Mesenchymal stem cell (in vitro differentiated cells and primary cell): ENCODE data around the gene TNFRSF1A.
A peak's percentile ranks its signal among the peaks of the same experiment; 100 is the strongest.

Experiments
- DNase-seq: peaks from one replicate; pipeline ENCODE4 v3.0.0-alpha.2; 2013
- H2AFZ ChIP-seq: one replicate; pipeline ENCODE4 v1.6.1; 2013; ENCODE audit warnings: low read depth, mild to moderate bottlenecking, control low read depth, inconsistent platforms, low read length, moderate library complexity
- H2AK5ac ChIP-seq: 2 replicates; pipeline ENCODE4 v1.6.1; 2013; ENCODE audit warnings: low read length, moderate library complexity, mild to moderate bottlenecking, inconsistent platforms; ENCODE audit not compliant: severe bottlenecking
- H2BK120ac ChIP-seq: one replicate; pipeline ENCODE4 v1.6.1; 2013; ENCODE audit warnings: low read depth, mild to moderate bottlenecking, inconsistent platforms, low read length, moderate library complexity
- H2BK12ac ChIP-seq, 2 experiments: one replicate each; pipeline ENCODE4 v1.6.1; 2013; ENCODE audit warnings: inconsistent platforms in 2 of 2, low read length in 2 of 2, mild to moderate bottlenecking in 2 of 2, moderate library complexity in 2 of 2, control low read depth in 1 of 2
- H2BK15ac ChIP-seq: one replicate; pipeline ENCODE4 v1.6.1; 2013; ENCODE audit warnings: mild to moderate bottlenecking, low read depth, inconsistent platforms; ENCODE audit not compliant: poor library complexity, severe bottlenecking
- H2BK5ac ChIP-seq: 2 replicates; pipeline ENCODE4 v1.6.1; 2013; ENCODE audit warnings: low read depth, mild to moderate bottlenecking, low read length, control low read depth, inconsistent platforms; ENCODE audit not compliant: poor library complexity, severe bottlenecking
- H3K14ac ChIP-seq, 2 experiments: one replicate each; pipeline ENCODE4 v1.6.1; 2013; ENCODE audit warnings: inconsistent platforms in 2 of 2, low read length in 2 of 2, control low read depth in 1 of 2, mild to moderate bottlenecking in 1 of 2, moderate library complexity in 1 of 2
- H3K18ac ChIP-seq, 2 experiments: one replicate each; pipeline ENCODE4 v1.6.1; 2013; ENCODE audit warnings: inconsistent platforms in 2 of 2, low read length in 2 of 2, control low read depth in 1 of 2, low read depth in 1 of 2, mild to moderate bottlenecking in 1 of 2
- H3K23ac ChIP-seq, 2 experiments: one replicate each; pipeline ENCODE4 v1.6.1; 2013; ENCODE audit warnings: inconsistent platforms in 2 of 2, low read length in 2 of 2, mild to moderate bottlenecking in 2 of 2, moderate library complexity in 2 of 2, control low read depth in 1 of 2
- H3K27ac ChIP-seq: 2 replicates; pipeline ENCODE4 v1.5.1; 2013; ENCODE audit warnings: mild to moderate bottlenecking, moderate library complexity, low read length, control low read depth, inconsistent platforms; ENCODE audit not compliant: poor library complexity, severe bottlenecking
- H3K27me3 ChIP-seq, 2 experiments: 2 replicates each; pipeline versions ENCODE4 v1.6.1 to v1.7.0; 2013; ENCODE audit warnings: low read length in 2 of 2, mild to moderate bottlenecking in 2 of 2, moderate library complexity in 2 of 2, control low read depth in 1 of 2, inconsistent platforms in 1 of 2; ENCODE audit not compliant: control insufficient read depth in 1 of 2, insufficient read depth in 1 of 2
- H3K36me3 ChIP-seq, 2 experiments: 2 replicates each; pipeline versions ENCODE4 v1.6.1 to v1.7.0; 2013; ENCODE audit warnings: low read length in 2 of 2, control low read depth in 1 of 2, inconsistent platforms in 1 of 2, low read depth in 1 of 2, mild to moderate bottlenecking in 1 of 2; ENCODE audit not compliant: insufficient read depth in 2 of 2, control insufficient read depth in 1 of 2
- H3K4ac ChIP-seq, 2 experiments: one replicate each; pipeline ENCODE4 v1.6.1; 2013; ENCODE audit warnings: inconsistent platforms in 2 of 2, low read length in 2 of 2, mild to moderate bottlenecking in 2 of 2, moderate library complexity in 2 of 2, control low read depth in 1 of 2, low read depth in 1 of 2
- H3K4me1 ChIP-seq: 2 replicates; pipeline ENCODE4 v1.6.1; 2013; ENCODE audit warnings: low read depth, low read length, control low read depth; ENCODE audit not compliant: control insufficient read depth, insufficient read depth
- H3K4me2 ChIP-seq: 2 replicates; pipeline ENCODE4 v1.6.1; 2013; ENCODE audit warnings: low read length, mild to moderate bottlenecking, inconsistent platforms; ENCODE audit not compliant: poor library complexity, severe bottlenecking
- H3K4me3 ChIP-seq, 2 experiments: 2 replicates each; pipeline versions ENCODE4 v1.5.1 to v1.7.0; 2013; ENCODE audit warnings: low read length in 2 of 2, mild to moderate bottlenecking in 2 of 2, control low read depth in 1 of 2, low read depth in 1 of 2; ENCODE audit not compliant: insufficient read depth in 1 of 2
- H3K79me1 ChIP-seq: replicated peaks from 2 replicates; pipeline ENCODE4 v1.6.1; 2013; ENCODE audit warnings: mild to moderate bottlenecking, control low read depth, low read length, inconsistent platforms; ENCODE audit not compliant: poor library complexity, severe bottlenecking
- H3K9ac ChIP-seq: 2 replicates; pipeline ENCODE4 v1.7.0; 2013; ENCODE audit warnings: mild to moderate bottlenecking, low read length, moderate library complexity
- H3K9me3 ChIP-seq: 2 replicates; pipeline ENCODE4 v1.7.0; 2013; ENCODE audit warnings: mild to moderate bottlenecking, low read length; ENCODE audit not compliant: control insufficient read depth
- H4K8ac ChIP-seq: one replicate; pipeline ENCODE4 v1.6.1; 2013; ENCODE audit warnings: inconsistent platforms, mild to moderate bottlenecking, low read length, moderate library complexity
- H4K91ac ChIP-seq: one replicate; pipeline ENCODE4 v1.6.1; 2013; ENCODE audit warnings: mild to moderate bottlenecking, low read length, inconsistent platforms
- WGBS: methylation state at CpG from one replicate; pipeline ENCODE4 v1.1.7; 2013; ENCODE audit warnings: mixed read lengths; 5-methylcytosine and 5-hydroxymethylcytosine counted together

TNFRSF1A gene

DNA sequence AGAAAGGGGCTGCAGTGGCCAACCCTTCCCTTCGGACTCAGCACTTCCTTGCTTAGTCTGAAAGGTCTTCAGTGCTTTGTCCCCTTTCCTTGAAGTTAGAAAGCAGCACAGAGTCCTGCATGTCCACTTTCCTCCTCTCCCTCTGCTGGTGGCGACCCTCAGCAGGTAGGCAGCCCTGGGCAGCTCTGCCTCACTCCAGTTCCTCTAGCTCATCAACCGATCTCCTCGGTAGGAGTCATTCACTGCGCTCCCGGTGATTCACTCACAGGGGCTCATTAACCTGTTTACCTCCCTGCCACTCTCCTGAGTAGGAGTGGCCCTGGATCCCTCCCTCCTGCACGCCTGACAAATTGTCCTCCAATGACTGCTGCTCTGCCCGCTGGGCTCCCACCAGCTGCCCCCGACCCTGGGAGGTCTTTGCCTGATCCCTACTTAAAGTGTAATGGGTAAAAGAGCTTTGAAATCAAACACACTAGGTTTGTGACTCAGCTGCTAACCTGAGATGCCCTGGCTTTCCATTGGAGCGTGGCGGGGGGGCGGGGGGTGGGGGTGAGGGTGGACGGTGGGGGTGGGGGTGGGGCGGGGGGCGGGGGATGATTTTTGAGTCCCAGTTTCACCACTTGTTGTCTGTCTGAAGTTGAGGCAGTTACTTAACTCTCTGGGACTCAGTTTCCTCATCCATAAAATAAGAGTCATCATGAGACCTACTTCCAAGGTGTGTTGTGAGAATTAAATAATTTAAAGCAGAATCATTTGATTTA, 29.3 kb upstream of the TNFRSF1A start:
- Histone ChIP-seq H3K4me3 (no peak overlapping the region), H3K27ac (peak overlapping the region; percentile 92), H2BK15ac (peak overlapping the region; percentile 75), H3K18ac (peak overlapping the region; percentile 86 to 89), H2AK5ac (peak overlapping the region; percentile 88), H4K91ac (peak overlapping the region; percentile 81), H4K8ac (peak overlapping the region; percentile 83), H3K36me3 (no peaks in the 10 kb centered on the region), H3K27me3 (no peaks in the 10 kb centered on the region), H2BK120ac (peak overlapping the region; percentile 61), H3K9ac (peak overlapping the region; percentile 85), H3K4me1 (peaks cover 49% of the 10 kb centered on the region), H3K9me3 (no peaks in the 10 kb centered on the region), H3K4ac (peak overlapping the region; percentile 65 to 88), H3K4me2 (no peak overlapping the region), H2BK12ac (peak overlapping the region; percentile 75 to 99), H3K79me1 (no peaks in the 10 kb centered on the region), H3K23ac (peak overlapping the region in 1 of 2 experiments; percentile 46), H3K14ac (peak overlapping the region in 1 of 2 experiments; percentile 89), H2AFZ (no peak overlapping the region), H2BK5ac (no peak overlapping the region)
- DNase-seq, result peak; percentile 84
- WGBS, result 19% methylated on average over 8 of the region's 15 CpGs

DNA sequence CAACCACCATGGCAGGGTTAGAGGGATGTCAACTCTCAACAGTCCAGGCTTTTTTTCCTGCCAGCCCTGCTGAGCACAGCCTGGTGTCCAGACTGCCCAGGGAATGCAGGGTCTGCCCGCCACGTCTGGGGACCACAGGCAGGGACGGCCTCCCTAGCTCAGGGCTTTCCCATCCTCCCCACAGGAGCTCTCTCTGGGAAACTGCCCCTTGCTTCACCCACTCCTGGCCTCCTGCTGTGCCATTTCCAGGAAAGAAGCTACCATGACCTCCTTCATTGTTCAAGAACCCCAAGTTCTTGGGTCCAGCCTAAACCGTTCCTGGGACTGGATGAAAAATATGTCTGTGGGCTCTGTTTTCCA, 28.7 kb upstream of the TNFRSF1A start:
- Histone ChIP-seq H2BK120ac (no peak overlapping the region), H4K91ac (peak overlapping the region; percentile 81), H2BK15ac (peak overlapping the region; percentile 55), H3K27ac (peak overlapping the region; percentile 85), H2AFZ (no peak overlapping the region), H3K4me1 (peaks cover 42% of the 10 kb centered on the region), H3K23ac (no peak overlapping the region), H3K14ac (peak overlapping the region in 1 of 2 experiments; percentile 82), H3K9me3 (no peaks in the 10 kb centered on the region), H3K4ac (peak overlapping the region; percentile 65 to 88), H4K8ac (peak overlapping the region; percentile 83), H2AK5ac (peak overlapping the region; percentile 88), H3K27me3 (no peaks in the 10 kb centered on the region), H2BK12ac (peak overlapping the region; percentile 87 to 99), H2BK5ac (peak overlapping the region; percentile 25), H3K18ac (peak overlapping the region; percentile 86 to 89), H3K4me3 (no peak overlapping the region), H3K4me2 (no peak overlapping the region), H3K79me1 (no peaks in the 10 kb centered on the region), H3K36me3 (no peaks in the 10 kb centered on the region), H3K9ac (peak overlapping the region; percentile 38)
- DNase-seq, result no peak
- WGBS, result 84% methylated on average over 4 of the region's 4 CpGs

DNA sequence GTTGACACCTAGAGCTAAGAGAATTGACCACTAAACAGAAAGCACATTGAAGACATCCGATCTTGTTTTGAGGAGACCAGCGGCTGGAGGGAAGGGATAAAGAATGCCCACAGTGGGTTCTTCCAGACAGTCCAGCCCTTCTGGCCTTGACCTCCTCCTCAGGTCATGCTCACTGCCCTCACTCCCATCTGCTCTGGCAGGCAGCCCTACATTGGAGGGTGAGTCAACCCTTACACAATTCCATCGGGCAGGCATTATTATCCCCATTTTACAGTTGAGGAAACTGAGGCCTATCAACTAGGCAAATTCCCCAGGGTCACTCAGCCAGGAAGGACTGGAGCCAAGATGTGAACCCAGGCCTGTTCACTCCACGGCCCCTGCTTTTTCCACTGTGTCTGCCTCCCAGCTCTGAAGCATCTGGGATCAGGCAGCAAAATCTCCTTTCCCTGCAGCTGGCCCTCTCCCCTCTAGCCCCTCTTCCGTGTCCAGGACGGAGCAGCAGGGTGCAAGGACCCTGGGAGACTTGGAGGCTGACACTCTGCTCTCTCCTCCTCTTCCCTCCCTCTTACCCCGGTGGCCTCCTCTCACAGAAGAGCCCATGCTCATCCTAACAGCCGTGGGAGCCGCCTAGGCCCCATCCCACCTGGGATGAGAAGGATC, 28.2 kb upstream of the TNFRSF1A start:
- DNase-seq, result no peak
- H3K9me3 ChIP-seq, result no peaks in the 10 kb centered on the region
- H3K18ac ChIP-seq, result peak overlapping the region; percentile 86 to 89
- no peak overlapping the region for H3K23ac ChIP-seq
- 97% methylated on average over 9 of the region's 9 CpGs for WGBS
- H3K4me2 ChIP-seq, result no peak overlapping the region
- peak overlapping the region; percentile 88 for H2AK5ac ChIP-seq
- H2BK12ac ChIP-seq, result peak overlapping the region; percentile 87 to 99
- peak overlapping the region; percentile 68 for H2BK15ac ChIP-seq
- H3K4me3 ChIP-seq, result no peak overlapping the region
- H3K27me3 ChIP-seq, result no peaks in the 10 kb centered on the region
- no peaks in the 10 kb centered on the region for H3K36me3 ChIP-seq
- peak overlapping the region; percentile 85 for H3K27ac ChIP-seq
- H3K4ac ChIP-seq, result peak overlapping the region; percentile 65 to 88
- no peak overlapping the region for H2AFZ ChIP-seq
- H4K8ac ChIP-seq, result peak overlapping the region; percentile 5
- peak overlapping the region; percentile 81 for H4K91ac ChIP-seq
- no peak overlapping the region for H2BK120ac ChIP-seq
- H3K79me1 ChIP-seq, result no peaks in the 10 kb centered on the region
- peaks cover 37% of the 10 kb centered on the region for H3K4me1 ChIP-seq
- H3K14ac ChIP-seq, result peak overlapping the region in 1 of 2 experiments; percentile 82
- no peak overlapping the region for H2BK5ac ChIP-seq
- no peak overlapping the region for H3K9ac ChIP-seq

DNA sequence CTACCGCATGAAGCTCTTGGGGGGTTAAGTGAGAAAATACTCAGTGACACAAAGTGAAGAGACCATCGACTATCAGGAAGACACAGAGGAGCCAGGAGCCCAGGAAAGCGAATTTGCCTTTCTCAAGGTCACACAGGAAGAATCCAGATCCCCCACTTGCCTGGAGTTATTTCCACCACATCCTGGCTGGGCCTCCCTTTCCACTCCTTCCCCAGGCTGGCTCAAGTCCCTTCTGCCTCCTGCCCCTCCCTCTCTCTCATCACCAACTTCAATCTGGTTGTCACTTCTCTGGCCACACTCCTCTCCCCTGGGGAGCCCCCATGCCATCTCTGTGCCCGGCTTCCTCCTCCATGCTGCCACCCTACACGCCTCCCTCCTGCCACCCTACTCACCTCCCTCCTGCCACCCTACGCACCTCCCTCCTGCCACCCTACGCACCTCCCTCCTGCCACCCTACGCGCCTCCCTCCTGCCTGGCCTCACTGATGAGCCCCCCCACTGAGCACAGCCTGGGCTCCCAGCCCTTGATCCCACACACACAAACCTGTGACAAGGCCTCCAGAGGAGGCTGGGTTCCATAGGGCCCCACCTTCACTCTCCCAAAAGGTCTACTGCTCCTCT, 27.1 kb upstream of the TNFRSF1A start:
- DNase-seq, result no peak
- Histone ChIP-seq H3K4ac (peak overlapping the region; percentile 47 to 66), H3K9ac (no peak overlapping the region), H2BK120ac (peak overlapping the region; percentile 93), H3K14ac (peak overlapping the region in 1 of 2 experiments; percentile 87), H3K27me3 (no peaks in the 10 kb centered on the region), H3K4me3 (no peak overlapping the region), H3K4me2 (no peak overlapping the region), H4K8ac (peak overlapping the region; percentile 75), H4K91ac (peak overlapping the region; percentile 96), H3K79me1 (no peaks in the 10 kb centered on the region), H2BK12ac (peak overlapping the region; percentile 80 to 99), H3K9me3 (no peaks in the 10 kb centered on the region), H3K36me3 (no peaks in the 10 kb centered on the region), H3K18ac (peak overlapping the region; percentile 58 to 83), H3K4me1 (peaks cover 36% of the 10 kb centered on the region), H2BK5ac (no peak overlapping the region), H2BK15ac (peak overlapping the region; percentile 73), H3K23ac (no peak overlapping the region), H2AK5ac (peak overlapping the region; percentile 34), H2AFZ (no peak overlapping the region), H3K27ac (no peak overlapping the region)
- 90% methylated on average over 9 of the region's 9 CpGs for WGBS
